Ovary (tissue), 3 donors: Measurements from ENCODE around the gene ZNF652.
"Not testable (repeated sequence)": the region's sequence is repeated elsewhere in the genome, so short reads cannot be mapped to it uniquely, and the experiment has no call there.

Source experiments
- CTCF ChIP-seq, 3 donors: fragments of 450-650 bp in 2 of 3; fragments of 200-600 bp in 1 of 3; IDR thresholded peaks; one replicate each; pipeline versions ENCODE4 v1.5.1 to v1.8.0; 2016 to 2022; ENCODE audit warnings: antibody characterized with exemption in 3 of 3, mild to moderate bottlenecking in 1 of 3
- EP300 ChIP-seq: sonication (generic); formaldehyde crosslinking; IDR thresholded peaks from one replicate; pipeline ENCODE4 v1.6.1; 2017; ENCODE audit warnings: antibody characterized with exemption
- POLR2A ChIP-seq: fragments of 450-650 bp; IDR thresholded peaks from one replicate; pipeline ENCODE4 v1.6.1; 2017; ENCODE audit warnings: antibody characterized with exemption, mild to moderate bottlenecking, moderate library complexity
- donor health status: DM: no; HTN: no; CAD: no.

GRCh38 chr17:49389514-49390347 lies 27.7 kb upstream of the ZNF652 start:
- TF ChIP-seq POLR2A; CTCF (IDR thresholded peaks at IDR 0.05); EP300: not testable (repeated sequence)
